GM12878 (cell line): Measurements from ENCODE around the gene UQCRQ. TPM values are rescaled to one million over a fixed set of nuclear protein-coding genes. Genes with fewer than 3 reads are reported as not detected.

Experiments used
- ATAC-seq: fragments of 200-7000 bp; cut with Tn5 transposase; 3 replicates; pipeline ENCODE4 v1.9.1; 2020; ENCODE audit warnings: mild to moderate bottlenecking, moderate library complexity
- BruUV-seq: library from RNA; stranded (reverse); fragments of 400-500 nt; replicated peaks from 2 replicates; lab custom pipeline; 2021; lab: Mats Ljungman, UMichigan
- CTCF ChIA-PET: fragments of 300-600 bp; sonication (Branson Sonifier 250); formaldehyde crosslinking; extraction: SDS; loops from one replicate; lab custom pipeline; 2021; ENCODE audit warnings: inconsistent platforms; lab: Yijun Ruan, JAX
- POLR2A ChIA-PET: fragments of 350-600 bp; formaldehyde crosslinking; extraction: SDS; loops from one replicate; lab custom pipeline; 2021; ENCODE audit warnings: inconsistent platforms; lab: Charles Lee
- RAD21 ChIA-PET: fragments of 300-600 bp; sonication (Branson Sonifier 250); formaldehyde crosslinking; loops from one replicate; lab custom pipeline; 2023; ENCODE audit warnings: antibody characterized with exemption; ENCODE audit not compliant: unreplicated experiment; lab: Charles Lee
- SMC1A ChIA-PET: fragments of 300-600 bp; sonication (Branson Sonifier 250); formaldehyde crosslinking; loops from one replicate; lab custom pipeline; 2023; ENCODE audit not compliant: unreplicated experiment, uncharacterized antibody; lab: Charles Lee
- DNase-seq: peaks from one replicate; pipeline ENCODE4 v3.0.0-alpha.2; 2011; ENCODE audit warnings: low read depth, low spot score
- FAIRE-seq: peaks from 3 replicates; lab custom pipeline; 2011; peaks lifted over from hg19 to GRCh38; lab: Jason Lieb, UNC
- H2AFZ ChIP-seq: 2 replicates; pipeline ENCODE4 v1.6.0; 2011; ENCODE audit warnings: low read depth, low read length, control low read depth; ENCODE audit not compliant: control insufficient read depth
- H3K27ac ChIP-seq: 2 replicates; pipeline ENCODE4 v1.5.1; 2011; ENCODE audit warnings: control low read depth; ENCODE audit not compliant: control insufficient read depth, insufficient read depth
- H3K27me3 ChIP-seq, 2 experiments: replicated peaks in 1 of 2; 2 replicates each; pipeline versions ENCODE4 v1.6.0 to v1.6.1; 2011; ENCODE audit warnings: low read length in 1 of 2; ENCODE audit not compliant: control insufficient read depth in 2 of 2, insufficient read depth in 2 of 2
- H3K36me3 ChIP-seq, 2 experiments: 2 replicates each; pipeline ENCODE4 v1.5.1; 2011; ENCODE audit warnings: low read length in 1 of 2; ENCODE audit not compliant: control insufficient read depth in 2 of 2, insufficient read depth in 2 of 2
- H3K4me1 ChIP-seq: 2 replicates; pipeline ENCODE4 v1.6.1; 2011; ENCODE audit warnings: mild to moderate bottlenecking, low read length, moderate library complexity, mixed read lengths; ENCODE audit not compliant: control insufficient read depth, insufficient read depth
- H3K4me2 ChIP-seq: 2 replicates; pipeline ENCODE4 v1.6.0; 2011; ENCODE audit warnings: control low read depth; ENCODE audit not compliant: control insufficient read depth, insufficient read depth
- H3K4me3 ChIP-seq: fragments of 200-600 bp; sonication (generic); 2 replicates; pipeline ENCODE4 v1.5.1; 2016
- H3K79me2 ChIP-seq: 2 replicates; pipeline ENCODE4 v1.6.0; 2011; ENCODE audit warnings: low read length; ENCODE audit not compliant: control insufficient read depth, insufficient read depth
- H3K9ac ChIP-seq: 2 replicates; pipeline ENCODE4 v1.8.0; 2011; ENCODE audit warnings: low read length, control low read depth, mixed read lengths; ENCODE audit not compliant: control insufficient read depth, insufficient read depth
- H3K9me3 ChIP-seq: replicated peaks from 3 replicates; pipeline ENCODE4 v1.5.1; 2011; ENCODE audit warnings: mild to moderate bottlenecking, low read length; ENCODE audit not compliant: control insufficient read depth, insufficient read depth
- H4K20me1 ChIP-seq: 2 replicates; pipeline ENCODE4 v1.6.0; 2011; ENCODE audit not compliant: control insufficient read depth, insufficient read depth
- BCL11A ChIP-seq: IDR thresholded peaks from 2 replicates; pipeline ENCODE4 v1.6.1; 2011; ENCODE audit warnings: low read depth, low read length
- CBX5 ChIP-seq: sonication (generic); IDR thresholded peaks from 2 replicates; pipeline ENCODE4 v1.6.1; 2016; ENCODE audit warnings: low read depth, moderate library complexity, mild to moderate bottlenecking, inconsistent platforms
- GABPA ChIP-seq: IDR thresholded peaks from 2 replicates; pipeline ENCODE4 v1.6.1; 2014; ENCODE audit warnings: antibody characterized with exemption, low read depth, mild to moderate bottlenecking, inconsistent platforms
- HDAC2 ChIP-seq: fragments of 200-600 bp; sonication (generic); IDR thresholded peaks from 2 replicates; pipeline ENCODE4 v1.6.1; 2017
- HDAC6 ChIP-seq: fragments of 200-600 bp; sonication (generic); IDR thresholded peaks from one replicate; pipeline ENCODE4 v1.8.0; 2017; ENCODE audit warnings: antibody characterized with exemption; ENCODE audit not compliant: unreplicated experiment
- IRF4 ChIP-seq: IDR thresholded peaks from 2 replicates; pipeline ENCODE4 v1.6.1; 2011; ENCODE audit warnings: low read depth, low read length
- KAT2A ChIP-seq: conservative IDR thresholded peaks from 2 replicates; pipeline ENCODE4 v1.6.1; 2011; ENCODE audit warnings: low read depth, low read length; ENCODE audit not compliant: control insufficient read depth
- NR2F1 ChIP-seq: fragments of 450-650 bp; conservative IDR thresholded peaks from 2 replicates; pipeline ENCODE4 v1.6.1; 2017; ENCODE audit warnings: mild to moderate bottlenecking
- PML ChIP-seq: IDR thresholded peaks from 2 replicates; pipeline ENCODE4 v1.6.1; 2012; ENCODE audit warnings: low read length, inconsistent platforms
- SIX5 ChIP-seq: IDR thresholded peaks from 2 replicates; pipeline ENCODE4 v1.6.1; 2011; ENCODE audit warnings: mild to moderate bottlenecking, low read depth, low read length, moderate library complexity; ENCODE audit not compliant: severe bottlenecking
- ZNF217 ChIP-seq: fragments of 450-650 bp; IDR thresholded peaks from 2 replicates; pipeline ENCODE4 v1.6.1; 2017; ENCODE audit warnings: antibody characterized with exemption, mild to moderate bottlenecking
- WGBS: methylation state at CpG from one replicate; pipeline ENCODE4 v1.1.6; 2016; ENCODE audit warnings: low lambda C conversion rate; ENCODE audit not compliant: insufficient replicate concordance, insufficient coverage; ENCODE audit errors: missing lambda C conversion rate; 5-methylcytosine and 5-hydroxymethylcytosine counted together
- in situ Hi-C: fragments of 300-500 bp; cut with MboI; formaldehyde crosslinking; loops from 9 replicates; pipeline ENCODE4 v1.14.3; 2018; ENCODE audit warnings: mixed read lengths
- intact Hi-C: fragments of 100-400 bp; cut with micrococcal nuclease; formaldehyde crosslinking; loops from one replicate; pipeline ENCODE4 v1.14.2; 2022; ENCODE audit not compliant: unreplicated experiment
- polyA plus RNA-seq, 11 experiments: library from polyadenylated mRNA; depleted of rRNA in 4 of 11; unstranded in 6 of 11; stranded (reverse) in 5 of 11; fragments of >200 nt; fragmentation: Nextera tagmentation in 4 of 11; fragmentation: Illumina TruSeq in 1 of 11; extraction: Ambion mirVana in 4 of 11; extraction: Trizol in 1 of 11; gene quantifications; 1 replicate in 1 of 11; 2 replicates in 10 of 11; pipeline versions ENCODE4 v1.2.1 to v1.2.3, GENCODE V29; 2011 to 2016; ENCODE audit warnings: inconsistent platforms in 2 of 11, missing spikeins in 2 of 11, low read depth in 1 of 11
- total RNA-seq, 4 experiments: library from RNA; depleted of rRNA in 3 of 4; stranded (reverse); fragments of >200 nt in 3 of 4; fragmentation: Illumina TruSeq in 1 of 4; extraction: Trizol in 1 of 4; gene quantifications; 2 replicates each; pipeline versions ENCODE4 v1.2.1 to v1.2.3, GENCODE V29; 2013 to 2021
- TF ChIP-seq, protein P1 (sequence below): fragments of 450-650 bp; formaldehyde crosslinking; IDR thresholded peaks from 2 replicates; pipeline ENCODE4 v1.4.0; 2022; ENCODE audit warnings: mild to moderate bottlenecking, moderate library complexity
- TF ChIP-seq, protein P2 (sequence below): fragments of 450-650 bp; IDR thresholded peaks from 2 replicates; pipeline ENCODE4 v1.6.1; 2017; ENCODE audit warnings: low read depth, mild to moderate bottlenecking, moderate library complexity
- TF ChIP-seq, protein P3 (sequence below): fragments of 450-650 bp; IDR thresholded peaks from 2 replicates; pipeline ENCODE4 v1.6.1; 2018; ENCODE audit warnings: mild to moderate bottlenecking, low read depth, moderate library complexity; ENCODE audit not compliant: partially characterized antibody

UQCRQ gene
- total and polyA plus RNA-seq, 10 of the 15 experiments (the other 5 are each of a cell fraction or from before 2014, with no cell fraction given): 121 to 1,579 (median 408) TPM

DNA sequence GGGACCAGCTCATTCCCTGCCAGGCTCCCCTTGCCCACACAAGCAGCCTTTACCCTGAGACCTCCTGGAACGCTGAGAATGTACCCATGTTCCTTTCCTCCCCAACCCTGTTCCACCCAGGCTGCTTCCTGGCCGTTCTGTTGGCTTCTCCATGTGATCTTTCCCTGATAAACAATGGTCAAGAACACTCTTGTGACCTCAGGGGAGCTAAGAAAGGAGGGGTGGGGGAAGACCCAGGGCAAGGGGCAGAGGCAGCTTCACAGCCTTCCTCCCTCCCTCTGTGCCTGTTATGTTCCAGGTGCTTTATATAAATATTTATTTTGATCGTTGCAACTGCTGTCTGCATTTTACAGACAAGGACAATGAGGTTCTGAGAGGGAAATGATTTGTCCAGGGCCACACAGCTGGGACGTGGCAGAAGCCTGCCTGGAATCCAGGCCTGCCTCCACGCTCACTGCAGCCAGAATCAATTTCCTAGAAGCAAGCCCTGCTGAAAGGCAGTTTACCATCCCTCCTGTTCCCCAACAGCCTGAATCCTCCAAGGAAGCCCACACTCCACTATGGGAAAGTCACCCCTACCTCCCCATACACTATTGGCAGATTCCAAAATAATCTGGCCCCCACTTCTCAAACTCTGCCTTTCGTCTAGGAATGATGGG is 39.9 kb upstream of the UQCRQ start (continued):
- no peak for TF ChIP-seq NR2F1
- no peak for TF ChIP-seq BCL11A
- TF ChIP-seq GABPA: no peak

DNA sequence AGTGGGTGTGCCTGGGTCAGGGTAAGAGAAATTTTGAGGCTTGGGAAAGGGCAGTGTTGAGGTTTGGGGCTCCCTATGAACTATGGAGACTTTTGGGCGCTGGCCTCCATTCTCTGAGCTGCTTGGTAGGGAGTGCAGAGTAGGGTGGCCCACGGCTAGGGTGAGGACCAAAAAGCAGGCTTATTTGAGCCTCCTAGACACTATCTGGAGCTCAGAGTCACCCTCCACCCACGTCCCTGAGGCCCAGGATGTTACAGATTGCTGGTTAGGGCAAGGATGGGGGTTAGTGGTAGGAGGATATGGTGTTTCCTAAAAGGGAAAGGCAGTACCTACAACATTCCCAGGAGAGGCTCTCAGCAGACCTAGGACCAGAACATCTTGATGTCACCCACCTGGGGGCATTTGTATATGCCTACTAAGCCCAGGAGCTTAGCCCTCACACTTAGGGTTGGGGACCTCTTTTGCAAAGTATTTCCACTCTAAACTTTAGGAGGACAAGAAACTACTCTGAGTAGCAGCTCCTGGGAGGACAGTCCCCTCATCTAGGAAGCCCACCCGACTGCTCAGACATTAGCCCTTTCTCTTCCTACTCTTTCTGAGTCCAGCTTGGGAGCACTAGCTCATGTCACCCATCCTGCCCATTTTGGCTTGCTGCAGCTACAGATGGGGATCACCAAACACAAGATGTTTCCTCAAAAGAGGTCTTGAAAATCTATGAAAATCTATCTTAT is 38.3 kb upstream of the UQCRQ start:
- Histone ChIP-seq H3K9me3 (no peaks in the 10 kb centered on the region), H3K9ac (no peak overlapping the region), H3K4me1 (no peaks in the 10 kb centered on the region; the same call in 1 of the 2 replicates), H3K27ac (no peak overlapping the region), H3K4me3 (no peak overlapping the region), H3K36me3 (no peaks in the 10 kb centered on the region), H3K27me3 (peaks cover 0 to 2% of the 10 kb centered on the region in 2 experiments; a peak in 2 of 4 replicates), H3K79me2 (no peaks in the 10 kb centered on the region), H3K4me2 (no peak overlapping the region), H4K20me1 (no peaks in the 10 kb centered on the region), H2AFZ (no peak overlapping the region)
- FAIRE-seq: no peak
- CTCF ChIA-PET: interaction anchor here (0.5 to 6.0 kb wide), 15 partner anchors 8 to 322 kb away, joined by 3 to 46 read pairs (median 4); partner anchors contain the start of genes GDF9 and UQCRQ
- no peak for ATAC-seq
- 79% methylated on average over 4 of the region's 4 CpGs for WGBS
- intact Hi-C loops (no loop called here), in situ Hi-C loops (loop anchor here (10.0 kb wide), 1 partner anchor 303 kb away; no protein-coding TSS in a partner anchor)
- RAD21 ChIA-PET: interaction anchor here (1.2 to 2.4 kb wide), 6 partner anchors 8 to 442 kb away, joined by 3 to 13 read pairs (median 4); no protein-coding TSS in a partner anchor
- DNase-seq: no peak
- no TSS peak for BruUV-seq
- SMC1A ChIA-PET: interaction anchor here (0.6 to 3.2 kb wide), 11 partner anchors 9 to 320 kb away, joined by 3 to 16 read pairs (median 4); no protein-coding TSS in a partner anchor
- POLR2A ChIA-PET: interaction anchor here (0.6 to 1.9 kb wide), 4 partner anchors 9 to 438 kb away, joined by 3 to 8 read pairs (median 6); no protein-coding TSS in a partner anchor
- TF ChIP-seq, protein P1, sequence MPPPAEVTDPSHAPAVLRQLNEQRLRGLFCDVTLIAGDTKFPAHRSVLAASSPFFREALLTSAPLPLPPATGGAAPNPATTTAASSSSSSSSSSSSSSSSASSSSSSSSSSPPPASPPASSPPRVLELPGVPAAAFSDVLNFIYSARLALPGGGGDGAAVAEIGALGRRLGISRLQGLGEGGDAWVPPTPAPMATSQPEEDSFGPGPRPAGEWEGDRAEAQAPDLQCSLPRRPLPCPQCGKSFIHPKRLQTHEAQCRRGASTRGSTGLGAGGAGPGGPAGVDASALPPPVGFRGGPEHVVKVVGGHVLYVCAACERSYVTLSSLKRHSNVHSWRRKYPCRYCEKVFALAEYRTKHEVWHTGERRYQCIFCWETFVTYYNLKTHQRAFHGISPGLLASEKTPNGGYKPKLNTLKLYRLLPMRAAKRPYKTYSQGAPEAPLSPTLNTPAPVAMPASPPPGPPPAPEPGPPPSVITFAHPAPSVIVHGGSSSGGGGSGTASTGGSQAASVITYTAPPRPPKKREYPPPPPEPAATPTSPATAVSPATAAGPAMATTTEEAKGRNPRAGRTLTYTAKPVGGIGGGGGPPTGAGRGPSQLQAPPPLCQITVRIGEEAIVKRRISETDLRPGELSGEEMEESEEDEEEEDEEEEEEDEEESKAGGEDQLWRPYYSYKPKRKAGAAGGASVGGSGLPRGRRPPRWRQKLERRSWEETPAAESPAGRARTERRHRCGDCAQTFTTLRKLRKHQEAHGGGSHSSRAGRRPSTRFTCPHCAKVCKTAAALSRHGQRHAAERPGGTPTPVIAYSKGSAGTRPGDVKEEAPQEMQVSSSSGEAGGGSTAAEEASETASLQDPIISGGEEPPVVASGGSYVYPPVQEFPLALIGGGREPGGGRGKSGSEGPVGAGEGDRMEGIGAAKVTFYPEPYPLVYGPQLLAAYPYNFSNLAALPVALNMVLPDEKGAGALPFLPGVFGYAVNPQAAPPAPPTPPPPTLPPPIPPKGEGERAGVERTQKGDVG (CRISPR knock-in tag): no peak
- TF ChIP-seq ZNF217 (no peak), HDAC6 (no peak), SIX5 (no peak), PML (no peak), IRF4 (no peak), CBX5 (no peak), KAT2A (no peak), HDAC2 (no peak)
- TF ChIP-seq, protein P2, sequence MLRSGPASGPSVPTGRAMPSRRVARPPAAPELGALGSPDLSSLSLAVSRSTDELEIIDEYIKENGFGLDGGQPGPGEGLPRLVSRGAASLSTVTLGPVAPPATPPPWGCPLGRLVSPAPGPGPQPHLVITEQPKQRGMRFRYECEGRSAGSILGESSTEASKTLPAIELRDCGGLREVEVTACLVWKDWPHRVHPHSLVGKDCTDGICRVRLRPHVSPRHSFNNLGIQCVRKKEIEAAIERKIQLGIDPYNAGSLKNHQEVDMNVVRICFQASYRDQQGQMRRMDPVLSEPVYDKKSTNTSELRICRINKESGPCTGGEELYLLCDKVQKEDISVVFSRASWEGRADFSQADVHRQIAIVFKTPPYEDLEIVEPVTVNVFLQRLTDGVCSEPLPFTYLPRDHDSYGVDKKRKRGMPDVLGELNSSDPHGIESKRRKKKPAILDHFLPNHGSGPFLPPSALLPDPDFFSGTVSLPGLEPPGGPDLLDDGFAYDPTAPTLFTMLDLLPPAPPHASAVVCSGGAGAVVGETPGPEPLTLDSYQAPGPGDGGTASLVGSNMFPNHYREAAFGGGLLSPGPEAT: no peak
- TF ChIP-seq, protein P3, sequence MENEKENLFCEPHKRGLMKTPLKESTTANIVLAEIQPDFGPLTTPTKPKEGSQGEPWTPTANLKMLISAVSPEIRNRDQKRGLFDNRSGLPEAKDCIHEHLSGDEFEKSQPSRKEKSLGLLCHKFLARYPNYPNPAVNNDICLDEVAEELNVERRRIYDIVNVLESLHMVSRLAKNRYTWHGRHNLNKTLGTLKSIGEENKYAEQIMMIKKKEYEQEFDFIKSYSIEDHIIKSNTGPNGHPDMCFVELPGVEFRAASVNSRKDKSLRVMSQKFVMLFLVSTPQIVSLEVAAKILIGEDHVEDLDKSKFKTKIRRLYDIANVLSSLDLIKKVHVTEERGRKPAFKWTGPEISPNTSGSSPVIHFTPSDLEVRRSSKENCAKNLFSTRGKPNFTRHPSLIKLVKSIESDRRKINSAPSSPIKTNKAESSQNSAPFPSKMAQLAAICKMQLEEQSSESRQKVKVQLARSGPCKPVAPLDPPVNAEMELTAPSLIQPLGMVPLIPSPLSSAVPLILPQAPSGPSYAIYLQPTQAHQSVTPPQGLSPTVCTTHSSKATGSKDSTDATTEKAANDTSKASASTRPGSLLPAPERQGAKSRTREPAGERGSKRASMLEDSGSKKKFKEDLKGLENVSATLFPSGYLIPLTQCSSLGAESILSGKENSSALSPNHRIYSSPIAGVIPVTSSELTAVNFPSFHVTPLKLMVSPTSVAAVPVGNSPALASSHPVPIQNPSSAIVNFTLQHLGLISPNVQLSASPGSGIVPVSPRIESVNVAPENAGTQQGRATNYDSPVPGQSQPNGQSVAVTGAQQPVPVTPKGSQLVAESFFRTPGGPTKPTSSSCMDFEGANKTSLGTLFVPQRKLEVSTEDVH: no peak
